AG04450 (cell line): Measurements from ENCODE around the gene PLXNA2. TPM values are rescaled to one million over a fixed set of nuclear protein-coding genes. Genes with fewer than 3 reads are reported as not detected.

ENCODE experiments used
- CTCF ChIA-PET: fragments of 300-600, 350-600 bp; formaldehyde crosslinking; extraction: SDS; loops from one replicate; lab custom pipeline; 2022; ENCODE audit warnings: antibody characterized with exemption, inconsistent platforms; lab: Charles Lee
- POLR2A ChIA-PET: fragments of 350-600 bp; formaldehyde crosslinking; extraction: SDS; loops from one replicate; lab custom pipeline; 2021; ENCODE audit warnings: antibody characterized with exemption, inconsistent platforms; lab: Yijun Ruan, JAX
- DNase-seq: peaks from one replicate; pipeline ENCODE4 v3.0.0-alpha.2; 2011; ENCODE audit warnings: low read depth, low spot score
- H3K27ac ChIP-seq: one replicate; pipeline ENCODE4 v1.5.1; 2012; ENCODE audit warnings: low read depth, low read length, control low read depth
- H3K27me3 ChIP-seq: one replicate; pipeline ENCODE4 v1.6.0; 2012; ENCODE audit warnings: low read length; ENCODE audit not compliant: control insufficient read depth, insufficient read depth
- H3K4me3 ChIP-seq: 2 replicates; pipeline ENCODE4 v1.5.1; 2011; ENCODE audit warnings: mild to moderate bottlenecking, low read depth, low read length, control low read depth
- H3K9me3 ChIP-seq: 2 replicates; pipeline ENCODE4 v1.5.1; 2012; ENCODE audit warnings: low read length; ENCODE audit not compliant: control insufficient read depth, insufficient read depth
- CTCF ChIP-seq: IDR thresholded peaks from 2 replicates; pipeline ENCODE4 v1.5.1; 2011; ENCODE audit warnings: low read depth, low read length, control low read depth, inconsistent platforms
- polyA plus RNA-seq: library from polyadenylated mRNA; depleted of rRNA; stranded (reverse); fragments of >200 nt; gene quantifications from 2 replicates; pipeline ENCODE4 v1.2.3, GENCODE V29; 2011

Gene PLXNA2
- polyA plus RNA-seq, 1 experiment, result 0.10 TPM

DNA sequence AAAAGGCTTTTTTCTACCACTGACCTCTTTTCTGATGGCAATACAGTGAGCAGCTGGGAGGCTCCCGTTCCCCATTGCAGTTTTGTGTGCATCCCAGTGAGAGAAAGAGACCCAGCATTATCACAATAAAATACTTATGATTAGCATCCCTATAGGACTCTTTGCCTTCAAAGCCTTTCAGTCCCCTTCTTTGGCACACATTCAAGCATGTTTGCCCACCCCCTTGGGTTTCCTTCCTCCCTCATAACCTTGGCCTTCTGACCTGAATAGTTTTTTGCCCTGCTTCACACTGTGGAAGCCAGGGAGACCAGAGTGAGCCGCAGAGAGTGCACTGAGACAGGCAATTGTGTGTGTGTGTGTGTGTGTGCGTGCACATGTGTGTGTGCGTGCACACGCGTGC lies 13.2 kb upstream of the PLXNA2 start:
- Histone ChIP-seq H3K9me3 (0 out of 2 replicates have a peak, but pooled peaks cover 3% of the 10 kb centered on the region), H3K27ac (no peak overlapping the region), H3K4me3 (no peak overlapping the region), H3K27me3 (peaks cover 16% of the 10 kb centered on the region)
- ChIA-PET CTCF (no interaction called here), POLR2A (no interaction called here)
- no peak for TF ChIP-seq CTCF
- DNase-seq, result no peak

- H3K27ac ChIP-seq, result no peak overlapping the region
- no peak for TF ChIP-seq CTCF
- no peak overlapping the region for H3K4me3 ChIP-seq
- ChIA-PET CTCF (no interaction called here), POLR2A (interaction anchor here (0.6 kb wide), 2 partner anchors 50 to 390 kb away, joined by 3 to 4 read pairs; no protein-coding TSS in a partner anchor)
- peaks cover 15% of the 10 kb centered on the region for H3K27me3 ChIP-seq
- 0 out of 2 replicates have a peak, but pooled peaks cover 3% of the 10 kb centered on the region for H3K9me3 ChIP-seq
- DNase-seq, result no peak
These were observed 12.4 kb upstream of the PLXNA2 start for GRCh38 chr1:208256556-208256955.

DNA sequence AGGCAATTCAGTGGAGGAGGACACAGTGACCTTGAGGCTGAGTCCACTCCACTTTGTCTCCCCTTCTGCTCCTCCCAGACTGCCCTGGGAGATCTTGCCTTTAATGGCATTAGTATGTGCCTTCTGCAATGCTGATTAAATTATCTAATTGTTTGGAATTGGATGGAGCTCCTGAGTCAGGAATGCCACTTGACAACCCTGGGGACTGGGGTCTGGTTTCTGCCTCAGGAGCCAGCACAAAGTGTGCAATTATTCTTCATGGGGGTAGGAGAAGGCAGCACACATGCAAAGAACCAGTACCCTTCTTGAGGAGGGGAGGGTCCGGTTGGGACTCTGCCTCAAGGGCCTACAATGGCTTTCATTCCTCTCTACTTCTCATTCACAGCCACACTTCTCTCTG lies 11.9 kb upstream of the PLXNA2 start:
- POLR2A ChIA-PET, result interaction anchor here (0.6 kb wide), 2 partner anchors 51 to 391 kb away, joined by 3 to 4 read pairs; no protein-coding TSS in a partner anchor
- CTCF ChIA-PET, result no interaction called here
- no peak for TF ChIP-seq CTCF
- H3K9me3 ChIP-seq, result 0 out of 2 replicates have a peak, but pooled peaks cover 3% of the 10 kb centered on the region
- H3K4me3 ChIP-seq, result no peak overlapping the region
- H3K27me3 ChIP-seq, result peaks cover 13% of the 10 kb centered on the region
- DNase-seq, result no peak
- H3K27ac ChIP-seq, result no peak overlapping the region

GRCh38 chr1:208254862-208255261 lies 10.7 kb upstream of the PLXNA2 start:
- Histone ChIP-seq H3K4me3 (no peak overlapping the region), H3K9me3 (no peaks in the 10 kb centered on the region), H3K27me3 (peaks cover 17% of the 10 kb centered on the region), H3K27ac (no peak overlapping the region)
- CTCF ChIA-PET, result interaction anchor here (0.7 to 1.6 kb wide), 3 partner anchors 10 to 370 kb away, joined by 3 to 11 read pairs (median 10); no protein-coding TSS in a partner anchor
- POLR2A ChIA-PET, result interaction anchor here (0.6 kb wide), 1 partner anchor 1647 kb away, joined by 3 read pairs; no protein-coding TSS in a partner anchor
- DNase-seq, result no peak
- TF ChIP-seq CTCF, result no peak

DNA sequence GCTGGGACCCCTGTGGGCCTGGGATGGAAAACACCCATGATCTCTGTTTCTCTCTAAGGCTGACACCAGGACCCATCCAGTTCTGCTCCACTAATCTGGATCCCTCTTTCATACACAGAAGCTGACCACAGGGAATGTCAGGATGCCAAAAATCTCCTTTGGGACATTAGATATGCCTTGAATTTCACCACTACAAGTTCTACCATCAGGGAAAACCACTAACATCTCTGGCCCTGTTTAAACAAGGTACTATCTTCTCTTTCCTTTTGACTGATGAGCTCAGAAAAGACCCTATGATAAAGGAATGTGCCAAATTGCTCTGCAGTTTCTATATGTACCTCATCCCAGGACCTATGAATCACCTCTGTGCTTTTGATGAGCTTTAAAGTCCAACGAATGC lies 10.2 kb upstream of the PLXNA2 start:
- Histone ChIP-seq H3K4me3 (no peak overlapping the region), H3K9me3 (no peaks in the 10 kb centered on the region), H3K27ac (no peak overlapping the region), H3K27me3 (peaks cover 18% of the 10 kb centered on the region)
- ChIA-PET POLR2A (interaction anchor here (0.6 kb wide), 1 partner anchor 1648 kb away, joined by 3 read pairs; no protein-coding TSS in a partner anchor), CTCF (interaction anchor here (0.7 to 1.6 kb wide), 3 partner anchors 9 to 369 kb away, joined by 3 to 11 read pairs (median 10); no protein-coding TSS in a partner anchor)
- no peak for DNase-seq
- TF ChIP-seq CTCF, result no peak
